ENCODE measurements around the gene TMEM132D. TPM values are rescaled to one million over a fixed set of nuclear protein-coding genes. Genes with fewer than 3 reads are reported as not detected.

TMEM132D gene
- total and polyA plus RNA-seq, 2 donors (not counting 3 experiments of a cell fraction or from before 2014, with no cell fraction given): not detected

GRCh38 chr12:129696926-129697325, 206.9 kb downstream of the TMEM132D start:
- Histone ChIP-seq H3K36me3 (ENCODE audit: control insufficient read depth in 2 of 2, extremely low read depth in 1 of 2, insufficient read depth in 2 of 2, low read length in 2 of 2) (no peaks in the 10 kb centered on the region), H3K4me1 (ENCODE audit: control insufficient read depth, extremely low read depth, insufficient read depth, low read length) (no peaks in the 10 kb centered on the region), H3K79me2 (ENCODE audit: control insufficient read depth, insufficient read depth, low read length) (no peaks in the 10 kb centered on the region), H3K4me3 (replicated peaks in 1 of 3; ENCODE audit: insufficient read depth in 1 of 3, low read depth in 1 of 3, low read length in 3 of 3) (no peak overlapping the region), H3K4me2 (ENCODE audit: insufficient read depth, low read length) (no peak overlapping the region), H3K9ac (replicated peaks; ENCODE audit: extremely low read depth, insufficient read depth, low read length) (no peak overlapping the region), H4K20me1 (replicated peaks; ENCODE audit: control insufficient read depth, extremely low read depth, insufficient read depth, low read length) (no peaks in the 10 kb centered on the region), H2AFZ (ENCODE audit: low read depth, low read length) (no peak overlapping the region), H3K9me3 (replicated peaks; ENCODE audit: control insufficient read depth, insufficient read depth, low read length) (no peaks in the 10 kb centered on the region), H3K27me3 (ENCODE audit: control insufficient read depth in 2 of 2, insufficient read depth in 2 of 2, low read length in 2 of 2) (no peaks in the 10 kb centered on the region), H3K9me1 (replicated peaks; ENCODE audit: control insufficient read depth, extremely low read depth, insufficient read depth, low read length) (no peaks in the 10 kb centered on the region), H3K27ac (ENCODE audit: insufficient read depth, low read depth, low read length) (no peak overlapping the region)
- no peak for TF ChIP-seq POLR2A (IDR thresholded peaks at IDR 0.05; ENCODE audit: low read depth, low read length)
- TF ChIP-seq MYC (IDR thresholded peaks at IDR 0.05; ENCODE audit: low read depth, low read length): no peak
- no peak for TF ChIP-seq MAX (IDR thresholded peaks at IDR 0.05; ENCODE audit: insufficient read depth, insufficient read length)
- no peak for TF ChIP-seq EZH2 (IDR thresholded peaks at IDR 0.05; ENCODE audit: borderline replicate concordance, low read depth, low read length, severe bottlenecking)
- TF ChIP-seq FOS (IDR thresholded peaks at IDR 0.05; ENCODE audit: borderline replicate concordance, insufficient read depth, low read length): no peak
- no peak for TF ChIP-seq JUN (IDR thresholded peaks at IDR 0.05; ENCODE audit: borderline replicate concordance, insufficient read depth, insufficient read length, low read depth)
- TF ChIP-seq CTCF (IDR thresholded peaks at IDR 0.05; ENCODE audit: extremely low read depth in 1 of 2, insufficient read depth in 1 of 2, low read depth in 1 of 2, low read length in 2 of 2): no peak
- no peak for TF ChIP-seq GATA2 (IDR thresholded peaks at IDR 0.05; ENCODE audit: insufficient read depth, insufficient read length, low read depth, low read length)
- TF ChIP-seq POLR2AphosphoS5 (IDR thresholded peaks at IDR 0.05; ENCODE audit: insufficient read depth, low read depth, low read length): no peak
- FAIRE-seq: no peak
- no TSS peak for BruUV-seq (replicated peaks)
- POLR2A ChIA-PET: no interaction called here
- no peak for DNase-seq (ENCODE audit: low read depth, low spot score)
- dilution Hi-C loops (cut with MboI; ENCODE audit: extremely low pct_ligation_motif_present, low sequenced_read_pairs): no loop called here
- intact Hi-C loops (cut with micrococcal nuclease): no loop called here
- CTCF ChIA-PET: no interaction called here
